AG10803 (cell line): ENCODE data around the gene NTNG2.

Experiments
- DNase-seq: peaks from one replicate; pipeline ENCODE4 v3.0.0; 2010; ENCODE audit warnings: low read depth
- H3K4me3 ChIP-seq: 2 replicates; pipeline ENCODE4 v1.5.1; 2011; ENCODE audit warnings: mild to moderate bottlenecking, low read length, control low read depth
- TF ChIP-seq, protein P1 (sequence below): conservative IDR thresholded peaks from 2 replicates; pipeline ENCODE4 v1.5.1; 2011; ENCODE audit warnings: mild to moderate bottlenecking, low read length, control low read depth, inconsistent platforms

NTNG2 gene

DNA sequence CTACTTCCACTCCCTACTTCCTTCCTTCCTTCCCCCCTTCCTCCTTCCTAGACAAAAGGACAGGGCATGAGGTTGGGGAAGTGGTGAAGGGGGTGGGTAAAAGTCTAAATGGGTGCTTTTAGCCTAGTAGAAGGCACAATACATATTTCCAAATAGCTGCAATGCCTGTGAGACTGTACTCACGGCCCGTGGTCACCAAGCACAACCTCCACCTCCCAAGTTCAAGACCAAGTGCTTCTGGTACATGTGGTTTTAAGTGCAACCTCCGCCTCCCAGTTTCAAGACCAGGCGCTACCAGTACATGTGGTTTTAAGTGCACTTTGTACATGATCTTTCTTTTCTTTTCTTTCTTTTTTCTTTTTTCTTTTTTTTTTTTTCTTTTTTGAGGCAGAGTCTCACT lies 14.5 kb upstream of the NTNG2 start:
- TF ChIP-seq, protein P1, sequence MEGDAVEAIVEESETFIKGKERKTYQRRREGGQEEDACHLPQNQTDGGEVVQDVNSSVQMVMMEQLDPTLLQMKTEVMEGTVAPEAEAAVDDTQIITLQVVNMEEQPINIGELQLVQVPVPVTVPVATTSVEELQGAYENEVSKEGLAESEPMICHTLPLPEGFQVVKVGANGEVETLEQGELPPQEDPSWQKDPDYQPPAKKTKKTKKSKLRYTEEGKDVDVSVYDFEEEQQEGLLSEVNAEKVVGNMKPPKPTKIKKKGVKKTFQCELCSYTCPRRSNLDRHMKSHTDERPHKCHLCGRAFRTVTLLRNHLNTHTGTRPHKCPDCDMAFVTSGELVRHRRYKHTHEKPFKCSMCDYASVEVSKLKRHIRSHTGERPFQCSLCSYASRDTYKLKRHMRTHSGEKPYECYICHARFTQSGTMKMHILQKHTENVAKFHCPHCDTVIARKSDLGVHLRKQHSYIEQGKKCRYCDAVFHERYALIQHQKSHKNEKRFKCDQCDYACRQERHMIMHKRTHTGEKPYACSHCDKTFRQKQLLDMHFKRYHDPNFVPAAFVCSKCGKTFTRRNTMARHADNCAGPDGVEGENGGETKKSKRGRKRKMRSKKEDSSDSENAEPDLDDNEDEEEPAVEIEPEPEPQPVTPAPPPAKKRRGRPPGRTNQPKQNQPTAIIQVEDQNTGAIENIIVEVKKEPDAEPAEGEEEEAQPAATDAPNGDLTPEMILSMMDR = no peak
- H3K4me3 ChIP-seq = no peak overlapping the region
- DNase-seq = no peak

DNA sequence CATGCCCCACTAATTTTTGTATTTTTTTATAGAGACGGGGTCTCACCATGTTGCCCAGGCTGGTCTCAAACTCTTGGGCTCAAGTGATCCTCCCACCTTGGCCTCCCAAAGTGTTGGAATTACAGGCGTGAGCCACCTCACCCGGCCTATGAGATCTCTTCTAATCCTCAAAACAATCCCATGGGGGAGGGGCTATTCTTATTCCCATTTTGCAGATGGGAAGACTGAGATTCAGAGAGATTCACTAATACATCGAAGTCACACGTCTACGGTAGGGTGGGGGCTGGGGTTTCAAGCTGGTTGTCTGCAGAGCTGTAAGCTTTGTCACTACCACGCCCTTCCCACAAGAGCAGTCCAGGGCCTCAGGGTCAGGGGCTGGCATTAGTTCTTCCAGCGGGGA lies 14.0 kb upstream of the NTNG2 start:
- DNase-seq = no peak
- H3K4me3 ChIP-seq = no peak overlapping the region

DNA sequence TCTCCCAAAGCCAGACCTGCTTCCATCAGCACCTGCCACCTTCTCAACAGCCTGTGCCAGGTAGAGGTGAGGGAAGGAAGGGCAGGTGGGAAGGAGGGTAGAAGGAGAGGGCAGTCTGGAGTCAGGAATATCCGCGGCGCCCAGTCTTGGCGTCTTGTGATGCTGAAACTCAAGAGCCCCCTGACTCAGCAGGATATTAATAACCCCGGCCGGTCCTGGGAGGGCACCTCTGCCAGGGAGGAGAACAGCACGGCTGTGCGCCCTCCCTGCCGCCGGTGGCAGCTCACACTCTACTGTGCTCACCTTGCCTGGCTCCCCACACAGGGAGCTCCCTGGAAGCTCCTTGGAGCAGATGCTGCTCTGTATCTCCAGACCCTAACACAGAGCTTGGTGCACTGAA lies 11.6 kb upstream of the NTNG2 start:
- no peak for DNase-seq
- TF ChIP-seq, protein P1 = no peak
- no peak overlapping the region for H3K4me3 ChIP-seq

More for the DNA sequence above, 14.0 kb upstream of the NTNG2 start:
- TF ChIP-seq, protein P1 = no peak

DNA sequence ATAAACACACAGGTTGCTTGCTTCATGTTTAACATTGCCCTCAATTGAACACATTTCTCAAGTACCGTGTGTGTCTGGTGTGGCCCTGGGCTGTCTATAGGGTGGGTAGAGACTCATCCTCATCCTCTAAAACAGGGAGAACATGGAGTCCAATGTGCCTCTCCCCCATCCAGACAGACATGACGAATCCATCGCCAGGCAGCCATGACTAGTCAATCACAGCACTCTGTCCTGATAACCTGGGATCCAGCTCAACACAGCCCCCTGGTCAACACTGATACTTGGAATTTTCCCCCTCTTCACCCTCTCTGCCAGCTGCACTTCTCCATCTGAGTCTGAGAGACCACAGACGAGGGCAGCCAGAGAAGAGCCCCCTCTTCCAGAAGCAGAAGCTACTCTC lies 10.7 kb upstream of the NTNG2 start:
- DNase-seq = no peak
- no peak overlapping the region for H3K4me3 ChIP-seq
- TF ChIP-seq, protein P1 = no peak

DNA sequence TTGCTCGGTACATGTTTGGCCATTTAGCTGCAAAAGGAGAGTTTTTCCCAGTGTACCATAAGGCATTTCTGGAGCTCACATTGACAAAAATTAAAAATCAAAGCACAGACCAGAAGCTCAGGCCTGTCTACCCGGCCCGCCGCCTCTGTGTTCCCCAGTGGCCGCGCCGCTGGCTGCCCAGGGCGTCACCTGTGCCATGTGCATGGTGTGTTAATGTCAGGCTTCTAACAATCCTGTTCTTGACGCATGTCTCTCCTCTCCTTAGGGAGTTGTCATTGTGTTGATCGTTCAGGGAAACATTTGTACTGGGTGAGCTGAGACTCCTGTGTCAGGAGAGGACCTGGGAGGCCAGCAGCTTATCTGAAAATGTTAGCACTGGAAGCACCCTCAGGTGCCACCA lies 9.6 kb upstream of the NTNG2 start:
- H3K4me3 ChIP-seq = no peak overlapping the region
- TF ChIP-seq, protein P1 = no peak
- no peak for DNase-seq

DNA sequence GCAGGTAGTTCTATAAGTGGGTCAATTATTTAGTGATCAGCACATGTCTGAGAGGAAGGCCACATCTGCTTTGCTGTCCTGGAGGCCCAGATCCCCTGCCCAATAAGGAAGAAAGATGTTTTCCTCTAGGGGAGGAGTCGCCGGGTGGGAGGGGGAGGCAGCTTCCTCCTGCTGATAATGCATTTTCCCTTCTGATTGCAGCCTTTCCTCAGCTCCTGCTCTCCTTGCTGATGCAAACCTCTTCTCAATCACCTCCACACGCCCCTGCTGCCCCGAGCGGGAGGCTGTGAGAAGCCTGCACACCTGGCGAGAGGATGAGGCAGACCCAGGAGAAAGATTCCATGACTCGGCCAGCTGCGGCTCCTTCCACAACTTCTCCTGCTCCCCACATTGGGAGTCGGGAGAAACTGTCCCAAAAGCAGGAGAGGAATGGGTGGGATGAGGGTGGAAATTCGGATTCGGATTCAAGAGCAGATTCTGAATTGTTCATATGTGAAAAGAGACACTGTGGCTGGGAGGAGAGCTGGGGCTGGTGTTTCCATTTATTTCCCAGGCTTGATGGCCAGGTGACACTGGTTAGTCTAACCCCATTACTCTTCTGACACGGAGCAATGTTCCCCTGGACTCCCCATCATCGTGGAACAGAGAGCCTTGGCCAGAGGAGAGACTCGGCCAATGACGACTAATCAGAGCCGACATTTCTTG lies 6.8 kb upstream of the NTNG2 start:
- H3K4me3 ChIP-seq = no peak overlapping the region
- TF ChIP-seq, protein P1 = no peak
- DNase-seq = no peak

DNA sequence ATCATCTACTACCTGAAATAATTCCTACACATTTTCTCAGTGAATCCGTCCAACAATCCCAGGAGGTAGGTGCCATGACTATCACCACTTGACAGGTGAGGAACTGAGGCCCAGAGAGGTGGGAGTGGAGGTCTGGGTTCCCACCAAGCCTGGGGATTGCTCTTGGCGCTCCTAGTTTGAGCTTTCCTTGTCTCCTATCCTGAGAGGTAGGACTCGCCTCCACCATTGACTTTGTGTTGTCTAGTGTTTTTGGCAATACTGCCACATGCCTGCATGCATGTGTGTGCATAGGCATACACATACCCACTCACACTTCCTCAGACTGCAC lies 6.3 kb upstream of the NTNG2 start:
- TF ChIP-seq, protein P1 = no peak
- no peak for DNase-seq
- no peak overlapping the region for H3K4me3 ChIP-seq
